HG03342 (cell line): ENCODE measurements around the gene DAD1.
"Not testable (repeated sequence)": the region's sequence is repeated elsewhere in the genome, so short reads cannot be mapped to it uniquely, and the experiment has no call there.

Experiments
- ATAC-seq: cut with Tn5 transposase; IDR thresholded peaks from one replicate; pipeline ENCODE4 v1.9.1; 2021; ENCODE audit warnings: mild to moderate bottlenecking, moderate library complexity; ENCODE audit not compliant: unreplicated experiment

Gene DAD1

DNA sequence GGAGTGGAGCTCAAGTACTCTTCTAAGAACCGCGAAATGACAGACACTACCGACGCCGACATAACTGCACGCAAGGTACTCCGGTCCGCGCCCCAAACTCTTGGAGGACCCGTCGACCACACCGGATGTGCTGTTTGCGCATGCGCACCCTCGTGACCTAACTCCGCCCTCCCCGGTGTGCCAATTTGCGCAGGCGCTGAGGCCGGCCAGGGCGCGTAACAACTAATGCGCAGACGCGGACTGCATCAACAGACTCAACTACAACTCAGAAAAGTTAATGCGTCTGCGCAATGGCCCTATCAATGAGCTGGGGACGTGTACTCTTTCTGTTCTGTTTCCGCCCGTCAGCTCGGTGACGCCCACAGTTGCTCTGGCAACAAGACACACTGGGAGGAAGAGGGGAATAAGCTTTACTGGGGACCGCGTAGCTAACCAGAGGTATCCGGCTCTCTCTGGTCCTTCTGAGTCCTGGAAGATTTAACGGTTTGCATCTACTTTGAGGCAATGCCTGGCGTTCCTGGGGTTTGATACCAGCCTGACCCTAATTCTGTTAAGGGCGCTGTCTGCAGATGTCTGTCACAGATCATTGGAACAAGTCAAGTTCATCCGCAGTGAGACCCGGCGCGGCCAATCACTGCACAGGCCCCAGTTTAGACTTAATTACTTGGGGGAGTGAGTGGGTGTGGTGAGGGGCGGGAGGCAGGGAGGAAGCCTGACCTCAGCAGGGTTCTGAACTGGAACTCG, at the start of gene DAD1:
DAD1 (minus strand) TSS at position 129 of the 744 bp plus-strand sequence; CDS start at position 62, 67 bp downstream.
- ATAC-seq = peak; percentile 92

DNA sequence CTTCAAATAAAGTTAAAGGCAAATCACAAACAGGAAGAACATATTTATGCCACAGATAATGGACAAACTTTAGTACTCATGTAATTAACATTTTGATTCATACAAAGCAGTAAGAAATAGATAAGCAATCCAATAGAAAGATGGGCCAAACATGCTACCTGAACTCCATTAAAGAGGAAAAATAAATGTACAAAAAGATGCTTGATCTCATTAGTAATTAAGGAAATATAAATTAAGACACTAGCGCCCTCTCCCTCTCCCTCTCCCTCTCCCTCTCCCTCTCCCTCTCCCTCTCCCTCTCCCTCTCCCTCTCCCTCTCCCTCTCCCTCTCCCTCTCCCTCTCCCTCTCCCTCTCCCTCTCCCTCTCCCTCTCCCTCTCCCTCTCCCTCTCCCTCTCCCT, 47.0 kb upstream of the DAD1 start:
- not testable (repeated sequence) for ATAC-seq

DNA sequence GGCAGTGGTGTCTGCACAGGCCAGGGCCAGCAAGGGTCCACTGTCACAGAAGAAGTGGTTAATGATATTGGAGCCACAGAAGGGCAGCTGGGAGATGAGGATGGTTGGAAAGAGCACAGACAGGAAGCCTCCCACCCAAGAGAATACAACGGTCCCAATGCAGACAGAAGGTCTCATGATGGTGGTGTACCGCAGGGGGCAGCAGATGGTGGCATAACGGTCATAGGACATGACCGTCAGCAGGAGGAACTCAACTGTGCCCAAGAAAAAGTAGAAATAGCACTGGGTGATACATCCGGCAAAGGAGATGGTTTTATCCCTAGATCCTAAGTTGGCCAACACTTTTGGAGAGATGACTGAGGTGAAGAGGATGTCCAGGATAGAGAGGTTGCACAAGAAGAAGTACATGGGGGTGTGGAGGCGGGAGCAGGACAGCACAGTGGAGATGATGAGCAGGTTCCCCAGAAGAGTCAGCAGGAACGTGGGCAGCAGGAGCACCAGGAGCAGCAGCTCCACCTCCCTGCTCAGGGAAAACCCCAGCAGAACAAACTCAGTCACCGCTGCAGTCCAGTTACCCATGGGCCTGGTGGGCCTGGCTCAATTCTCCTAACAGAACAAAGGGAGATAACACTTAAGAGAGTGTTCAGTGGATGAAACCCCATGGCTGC, 45.3 kb upstream of the DAD1 start:
- ATAC-seq = no peak

DNA sequence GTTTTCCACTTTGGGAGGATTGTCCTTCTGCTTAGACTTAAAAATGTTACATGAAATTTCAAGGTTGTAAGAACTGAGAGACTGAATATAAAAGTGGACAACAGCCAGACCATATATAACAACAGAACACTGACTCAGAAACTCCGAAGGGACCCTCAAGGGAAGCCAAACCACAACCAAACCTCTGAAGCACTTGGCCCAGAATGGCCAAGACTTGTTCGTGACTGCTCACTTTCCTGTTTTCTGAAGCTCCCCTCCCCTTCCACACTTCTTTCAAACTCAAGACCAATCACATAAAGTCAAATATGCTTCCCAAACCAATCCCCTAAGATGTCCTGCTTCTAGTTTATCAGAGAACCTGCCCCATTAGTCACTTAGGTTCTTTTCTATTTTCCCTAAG, 41.5 kb upstream of the DAD1 start:
- no peak for ATAC-seq

DNA sequence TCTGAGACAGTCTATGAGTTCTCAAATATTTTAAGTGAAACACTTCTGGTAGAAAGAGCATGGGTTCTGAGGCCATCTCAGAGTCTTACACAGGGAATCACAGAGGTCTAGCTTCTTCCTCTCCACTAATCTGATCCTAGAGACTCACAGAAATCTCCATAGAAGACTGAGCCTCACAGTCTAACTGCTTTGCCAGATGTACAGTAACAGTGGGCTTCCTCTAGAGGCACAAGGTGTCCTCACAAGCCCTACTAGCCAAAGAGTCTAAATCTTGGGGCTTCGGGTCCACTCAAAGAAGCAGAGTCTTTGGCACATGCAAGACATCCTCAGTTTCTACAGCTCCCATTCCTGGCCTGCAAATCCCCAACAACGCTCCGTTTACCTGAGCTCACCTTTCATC, 41.0 kb upstream of the DAD1 start:
- no peak for ATAC-seq

DNA sequence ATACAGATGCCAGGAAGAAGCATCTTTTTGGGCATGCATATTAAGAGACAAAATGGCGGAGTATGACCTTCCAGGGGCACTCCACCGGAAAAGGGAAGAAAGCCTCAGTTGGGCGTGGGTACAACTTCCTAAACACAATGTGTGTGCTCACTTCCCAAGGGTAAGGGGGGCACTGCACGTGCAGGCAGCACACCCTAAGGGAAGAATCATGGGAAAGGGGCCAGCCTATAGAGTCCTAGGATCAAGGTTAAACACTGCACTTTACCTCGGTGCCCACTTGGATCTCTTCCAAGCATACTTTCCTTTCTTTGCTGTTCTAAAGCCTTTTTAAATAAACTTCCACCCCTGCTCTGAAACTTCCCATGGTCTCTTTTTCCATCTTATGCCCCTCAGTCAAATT, 40.3 kb upstream of the DAD1 start:
- ATAC-seq = no peak

DNA sequence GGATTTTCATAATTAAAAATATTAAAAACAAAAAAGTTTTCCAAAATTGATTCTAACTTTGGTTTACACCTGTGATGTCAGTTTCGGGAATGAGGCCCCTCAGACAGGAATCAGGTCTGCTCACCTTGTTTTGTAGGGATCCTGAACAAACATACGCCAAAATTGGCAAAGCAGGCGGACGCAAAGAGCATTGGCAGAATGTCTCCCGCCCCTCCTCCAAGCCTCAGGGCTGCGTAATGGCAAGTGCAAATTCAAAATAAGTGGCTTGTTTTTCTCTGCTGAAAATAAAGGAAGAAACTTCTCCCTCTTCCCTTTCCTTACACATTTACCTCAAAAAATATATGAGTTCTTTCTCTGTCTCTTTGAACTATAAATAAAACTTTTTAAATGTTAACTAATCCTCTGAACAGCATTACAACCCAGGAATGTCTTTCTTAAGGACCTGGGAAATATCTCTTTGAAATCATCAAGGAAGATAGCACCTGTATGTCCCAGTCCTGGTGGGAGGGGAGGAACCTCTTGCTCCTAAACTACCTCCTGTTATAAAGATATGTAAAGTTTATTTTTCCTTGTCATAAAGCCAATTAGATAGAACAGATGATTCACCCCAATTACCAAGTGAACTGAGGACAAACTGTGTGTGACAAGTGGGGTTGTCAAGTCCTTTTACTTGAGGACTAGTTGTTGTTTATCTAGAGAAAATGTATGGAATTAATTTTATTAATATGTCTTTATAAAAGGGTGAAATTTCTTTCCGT, 38.7 kb upstream of the DAD1 start:
- no peak for ATAC-seq

DNA sequence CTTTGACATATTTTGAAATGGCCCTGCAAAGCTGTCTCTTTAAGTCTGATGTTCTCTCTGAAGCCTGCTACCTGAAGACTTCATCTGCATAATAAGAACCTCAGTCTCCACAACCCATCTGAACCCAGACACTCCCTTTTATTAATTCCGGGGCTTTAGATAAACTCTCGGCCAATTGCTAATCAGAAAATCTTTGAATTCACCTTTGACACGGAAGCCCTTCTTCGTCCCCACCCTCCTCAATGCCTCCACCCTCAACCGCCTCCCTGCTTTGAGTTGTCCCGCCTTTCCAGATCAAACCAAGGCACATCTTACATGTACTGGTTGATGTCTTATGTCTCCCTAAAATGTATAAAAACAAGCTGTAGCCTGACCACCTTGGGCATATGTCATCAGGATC, 37.6 kb upstream of the DAD1 start:
- no peak for ATAC-seq

DNA sequence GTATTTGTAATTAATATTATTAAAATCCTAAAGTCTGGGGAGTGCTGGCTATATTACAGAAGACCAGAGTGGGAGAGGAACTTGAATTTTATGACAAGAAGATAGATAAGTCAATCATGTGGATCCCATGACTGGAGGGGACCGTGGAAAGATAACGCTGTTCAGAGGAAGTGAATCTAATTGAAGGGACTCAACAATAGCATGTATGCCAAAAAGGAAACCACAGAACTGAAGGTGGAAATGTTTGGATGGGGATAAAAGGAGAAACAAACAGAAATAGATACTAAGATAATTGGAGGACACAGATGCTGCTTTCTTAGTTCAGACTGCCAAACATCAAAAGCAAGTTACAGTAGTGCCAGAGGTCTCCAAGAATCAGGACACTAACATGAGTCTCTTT, 34.0 kb upstream of the DAD1 start:
- no peak for ATAC-seq

DNA sequence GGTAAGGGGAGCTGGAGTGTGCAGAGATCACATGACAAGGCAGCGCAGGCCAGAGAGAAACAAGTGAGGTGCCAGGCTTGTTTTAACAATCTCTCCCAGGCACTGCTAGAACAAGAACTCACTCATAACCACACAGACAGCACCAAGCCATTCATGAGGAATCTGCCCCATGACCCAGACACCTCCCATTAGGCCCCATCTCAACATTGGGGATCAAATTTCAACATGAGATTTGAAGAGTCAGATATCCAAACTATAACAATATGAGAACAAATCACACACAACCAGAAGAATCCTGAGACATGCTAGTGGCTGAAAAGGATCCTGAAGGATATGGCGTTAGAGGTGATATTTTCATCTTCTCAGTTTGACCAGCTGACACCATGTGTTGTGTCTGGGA, 33.2 kb upstream of the DAD1 start:
- ATAC-seq = no peak

DNA sequence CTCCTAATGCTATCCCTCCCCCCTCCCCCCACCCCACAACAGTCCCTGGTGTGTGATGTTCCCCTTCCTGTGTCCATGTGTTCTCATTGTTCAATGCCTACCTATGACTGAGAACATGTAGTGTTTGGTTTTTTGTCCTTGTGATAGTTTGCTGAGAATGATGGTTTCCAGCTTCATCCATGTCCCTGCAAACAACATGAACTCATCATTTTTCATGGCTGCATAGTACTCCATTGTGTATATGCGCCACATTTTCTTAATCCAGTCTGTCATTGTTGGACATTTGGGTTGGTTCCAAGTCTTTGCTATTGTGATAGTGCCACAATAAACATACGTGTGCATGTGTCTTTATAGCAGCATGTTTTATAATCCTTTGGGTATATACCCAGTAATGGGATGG, 26.7 kb upstream of the DAD1 start:
- ATAC-seq = not testable (repeated sequence)

DNA sequence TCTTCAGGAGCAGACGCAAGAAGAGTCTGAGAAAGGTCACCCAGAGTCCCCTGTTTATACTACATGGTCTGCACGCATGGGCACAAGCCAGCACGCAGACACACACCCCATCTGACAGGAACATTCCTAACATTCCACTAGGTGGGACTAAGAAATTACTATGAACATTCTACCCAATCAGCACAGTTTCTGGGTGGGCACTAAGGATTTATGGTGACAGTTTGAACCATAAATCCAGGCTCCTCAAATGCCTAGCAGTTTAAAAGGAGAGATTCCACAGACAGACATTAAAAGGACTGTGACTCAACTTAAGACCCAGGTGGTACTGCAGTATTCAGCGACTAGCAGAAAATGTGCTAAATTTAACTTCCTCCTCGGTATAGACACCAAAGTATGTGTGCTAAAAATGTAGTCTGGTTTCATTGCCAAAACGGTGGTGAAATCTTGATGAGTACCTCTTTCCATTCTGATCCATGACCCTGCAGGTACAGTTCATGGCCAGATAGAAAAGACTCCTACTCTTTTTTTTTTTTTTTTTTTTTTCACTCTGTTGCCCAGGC, 25.3 kb upstream of the DAD1 start:
- no peak for ATAC-seq

DNA sequence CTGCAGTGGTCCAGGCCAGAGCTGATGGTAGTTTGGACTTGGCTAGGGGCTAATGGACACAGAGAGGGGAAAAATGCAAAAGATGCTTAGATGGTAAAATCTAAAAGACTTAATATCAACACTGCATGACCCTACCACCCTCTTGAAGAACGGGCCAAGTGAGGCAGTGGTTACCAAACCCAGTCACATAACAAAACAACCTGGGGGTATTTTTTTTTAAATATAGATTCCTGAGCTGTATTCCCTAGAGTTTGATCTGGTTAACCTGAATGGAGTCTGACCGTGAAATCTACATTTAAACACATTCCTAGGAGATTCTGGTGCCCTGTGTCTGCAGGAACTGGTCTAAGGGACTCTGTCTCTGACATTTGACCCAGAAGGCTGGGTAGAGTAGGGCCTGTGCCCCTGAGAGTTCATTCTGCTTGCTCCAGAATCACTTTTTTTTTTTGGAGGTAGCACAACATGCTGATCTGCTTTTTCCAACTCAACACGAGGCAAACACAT, 24.8 kb upstream of the DAD1 start:
- ATAC-seq = no peak

DNA sequence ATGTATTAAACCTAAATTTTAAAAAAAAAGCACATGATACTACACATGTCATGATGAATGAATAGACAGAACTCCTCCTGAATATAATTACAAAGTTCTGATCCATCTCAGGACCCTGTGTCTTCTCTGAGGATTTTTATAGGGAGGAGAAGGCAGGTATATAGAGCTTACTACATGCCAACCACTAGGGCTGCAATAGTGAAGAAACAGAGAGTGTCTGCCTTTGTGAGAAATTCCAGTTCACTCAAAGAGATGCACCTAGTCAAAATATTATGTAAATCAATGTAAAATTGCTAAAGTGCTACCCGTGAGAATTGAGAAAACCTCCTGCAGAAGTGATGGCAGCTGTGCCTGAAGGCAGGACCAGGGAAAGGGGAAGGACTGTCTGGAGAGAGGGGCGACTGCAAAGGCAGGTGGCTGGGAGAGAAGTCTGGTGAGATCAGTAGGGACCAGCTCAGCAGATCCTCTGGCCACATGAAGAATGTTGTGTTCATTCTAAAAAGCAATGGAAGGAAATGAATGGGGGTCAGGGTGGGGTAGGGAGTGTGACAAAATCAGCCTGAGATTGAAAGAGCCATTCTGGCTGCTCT, 24.2 kb upstream of the DAD1 start:
- ATAC-seq = no peak

DNA sequence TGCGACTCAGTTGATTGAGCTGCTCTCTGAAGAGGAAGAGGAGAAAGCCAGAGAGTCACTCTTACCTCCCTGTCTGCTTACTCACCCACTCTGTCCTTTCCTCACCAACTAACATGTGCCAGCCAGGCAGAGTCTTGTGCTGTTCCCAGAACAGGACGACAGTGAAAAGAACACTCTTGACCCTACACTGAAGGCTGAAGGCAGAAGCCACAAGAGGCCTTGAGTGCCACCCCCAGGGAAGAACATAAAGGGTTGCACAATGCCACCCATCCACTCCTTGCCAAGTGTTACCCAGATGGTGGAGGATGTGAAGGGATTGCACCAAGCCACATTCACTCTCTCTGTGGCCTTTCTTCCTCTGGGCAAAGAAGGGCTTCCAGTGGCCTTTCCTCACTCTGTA, 21.9 kb upstream of the DAD1 start:
- no peak for ATAC-seq

DNA sequence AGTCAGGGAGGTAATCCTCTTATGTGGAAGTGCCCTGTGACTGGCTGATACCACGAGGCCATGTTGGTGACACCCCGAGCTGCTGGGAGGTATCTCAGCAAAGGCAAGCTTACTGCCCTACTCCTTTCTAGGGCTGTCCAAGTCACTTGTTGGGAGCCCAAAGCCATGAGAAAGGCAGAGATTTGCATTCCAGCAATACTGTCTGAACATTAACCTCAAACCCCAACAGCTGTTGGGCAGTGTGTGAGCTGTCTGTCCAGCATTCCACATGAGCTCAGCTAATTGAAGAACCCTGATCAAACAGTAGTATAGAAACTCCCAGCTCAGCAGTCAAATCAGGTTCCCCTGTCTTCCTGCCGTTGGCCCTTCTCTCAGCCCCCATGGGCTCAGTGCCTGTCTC, 18.3 kb upstream of the DAD1 start:
- ATAC-seq = no peak

DNA sequence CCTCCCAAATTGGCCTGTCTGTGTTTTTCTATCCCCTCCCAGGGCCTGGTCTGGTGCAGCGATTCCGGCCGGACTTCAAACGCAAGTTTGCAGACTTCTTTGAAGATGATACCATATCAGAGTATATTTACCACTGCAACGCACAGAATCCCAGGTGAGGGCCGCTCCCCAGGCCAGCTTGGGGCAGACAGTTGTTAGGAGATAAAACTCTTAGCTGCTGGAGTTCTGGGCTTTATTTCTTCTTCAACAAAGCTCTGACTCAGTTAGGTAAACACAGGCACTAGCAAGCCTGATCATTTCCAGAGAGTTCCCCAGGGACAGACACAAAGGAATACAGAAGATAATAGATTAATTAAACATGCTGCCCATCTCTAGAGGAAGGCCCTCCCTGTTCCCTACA, 17.4 kb upstream of the DAD1 start:
- ATAC-seq = no peak

DNA sequence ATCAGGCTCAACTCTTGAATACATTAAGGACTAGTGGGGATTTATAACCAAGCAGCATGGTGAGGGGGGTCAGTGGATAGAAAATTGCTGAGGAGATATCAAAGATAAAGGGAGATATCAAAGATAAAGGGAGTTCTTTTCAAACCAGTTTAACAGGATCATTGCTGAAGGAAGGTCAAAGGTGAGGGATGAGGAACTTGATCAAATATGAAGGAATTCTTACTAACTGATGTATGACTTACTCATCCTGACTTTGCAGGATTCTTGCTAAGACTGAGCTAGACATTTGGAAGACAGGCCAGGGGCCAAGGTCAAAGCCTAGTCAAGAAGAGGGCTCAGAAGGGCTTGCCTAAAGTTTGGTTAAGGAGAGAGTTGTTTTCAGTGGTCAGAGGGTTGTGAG, 13.8 kb upstream of the DAD1 start:
- ATAC-seq = no peak

DNA sequence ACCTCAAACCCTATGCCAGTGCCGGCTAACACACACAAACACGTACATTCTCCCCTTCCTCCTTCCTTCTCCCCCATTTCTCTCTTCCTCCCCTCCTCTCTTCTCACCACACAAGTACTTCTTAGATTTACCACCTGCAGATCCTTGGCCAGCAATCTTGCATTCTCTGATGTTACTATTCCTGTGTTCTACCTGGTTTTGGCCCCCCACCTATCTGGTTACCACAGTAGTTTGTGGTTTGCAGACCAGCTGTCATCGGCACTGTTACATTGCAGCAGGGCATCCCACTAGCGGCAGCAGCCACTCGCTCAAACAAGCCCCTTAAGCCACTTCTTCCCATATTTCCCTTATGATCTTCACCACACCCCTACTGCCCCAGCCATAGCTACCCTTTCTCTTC, 13.0 kb upstream of the DAD1 start:
- no peak for ATAC-seq

DNA sequence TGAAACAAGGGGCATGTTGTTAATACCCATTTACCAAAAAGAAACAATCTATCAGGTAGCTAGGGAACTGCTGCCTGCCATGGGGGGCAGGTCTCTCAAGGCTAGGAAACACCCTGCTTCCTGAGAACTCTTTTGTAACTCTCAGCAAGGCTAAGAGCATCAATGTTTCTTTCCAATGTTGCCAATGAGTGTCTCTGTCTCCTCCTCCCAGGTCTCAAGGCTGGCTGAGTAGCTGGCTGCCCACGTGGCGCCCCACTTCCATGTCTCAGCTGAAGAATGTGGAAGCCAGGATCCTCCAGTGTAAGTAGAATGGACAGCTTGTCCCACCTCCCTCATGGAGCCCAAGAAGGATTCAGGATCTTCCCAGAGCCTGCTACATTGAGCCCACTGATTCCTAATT, 12.4 kb upstream of the DAD1 start:
- no peak for ATAC-seq

DNA sequence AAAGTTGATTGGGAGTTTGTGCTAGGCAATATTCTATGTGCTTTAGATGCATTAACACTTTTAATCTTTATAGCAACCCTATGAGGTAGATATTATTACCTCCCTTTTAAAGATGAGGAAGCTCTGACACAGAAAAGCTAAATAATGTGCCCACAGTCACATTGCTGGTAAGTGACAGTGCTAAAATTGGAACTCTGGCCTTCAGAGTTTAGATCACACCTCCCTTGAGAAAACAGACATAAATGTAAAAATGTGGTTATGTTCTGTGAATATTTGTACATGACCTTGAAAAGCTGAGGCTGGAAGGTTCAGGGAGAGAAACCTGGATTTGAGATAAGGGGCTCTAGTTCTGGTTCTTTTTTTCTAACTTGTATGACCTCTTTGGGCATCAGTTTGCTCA, 11.0 kb upstream of the DAD1 start:
- ATAC-seq = no peak
